Large intestine (tissue), 3 donors: ENCODE measurements around the gene ECM2. TPM values are rescaled to one million over a fixed set of nuclear protein-coding genes. Genes with fewer than 3 reads are reported as not detected.

ENCODE experiments used
- DNase-seq, 2 donors: peaks; one replicate each; pipeline versions ENCODE4 v3.0.0 to v3.0.0-alpha.2; 2013
- H3K27ac ChIP-seq: one replicate; pipeline ENCODE4 v1.5.1; 2013; ENCODE audit warnings: low read length
- H3K27me3 ChIP-seq: 2 replicates; pipeline ENCODE4 v1.6.1; 2013; ENCODE audit warnings: low read length; ENCODE audit not compliant: control insufficient read depth, insufficient read depth
- H3K36me3 ChIP-seq: 2 replicates; pipeline ENCODE4 v1.6.1; 2013; ENCODE audit warnings: low read length; ENCODE audit not compliant: control insufficient read depth, insufficient read depth
- H3K4me1 ChIP-seq: one replicate; pipeline ENCODE4 v1.6.1; 2013; ENCODE audit warnings: low read length; ENCODE audit not compliant: control insufficient read depth, insufficient read depth
- H3K4me3 ChIP-seq: one replicate; pipeline ENCODE4 v1.5.1; 2013; ENCODE audit warnings: low read length
- H3K9me3 ChIP-seq: one replicate; pipeline ENCODE4 v1.6.1; 2013; ENCODE audit warnings: mild to moderate bottlenecking, low read depth, low read length, moderate library complexity; ENCODE audit not compliant: control insufficient read depth
- WGBS: methylation state at CpG from one replicate; pipeline ENCODE4 v1.1.5; 2013; ENCODE audit warnings: low lambda C conversion rate; ENCODE audit not compliant: insufficient coverage; 5-methylcytosine and 5-hydroxymethylcytosine counted together
- polyA plus RNA-seq: library from polyadenylated mRNA; unstranded; fragments of 120-200 nt; gene quantifications from one replicate; pipeline ENCODE4 v1.2.1, GENCODE V29; 2013

Gene ECM2
- polyA plus RNA-seq, 1 donor = 9.8 TPM

DNA sequence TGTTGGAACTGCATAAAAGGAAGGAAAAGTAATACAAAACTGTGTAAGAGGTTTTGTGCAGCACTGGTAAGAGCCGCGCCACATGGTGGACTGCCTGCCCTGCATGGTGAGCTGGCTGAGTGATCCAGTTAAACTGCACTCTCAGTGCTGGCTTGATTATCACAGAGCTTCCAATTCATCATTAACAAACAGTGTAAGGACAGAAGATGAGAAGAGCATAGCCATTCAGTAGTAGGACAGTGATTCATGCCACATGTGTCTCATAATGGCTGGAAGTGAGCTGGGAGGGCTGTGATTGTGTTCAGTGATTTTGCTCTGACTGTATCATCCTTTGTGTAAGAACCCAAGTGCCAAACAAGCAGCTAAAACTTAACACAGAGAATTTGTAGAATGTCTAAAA is 67.6 kb downstream of the ECM2 start:
- no CpG with 5 or more reads among the region's 2 CpGs for WGBS
- H3K4me1 ChIP-seq = no peaks in the 10 kb centered on the region
- DNase-seq = no peak
- no peaks in the 10 kb centered on the region for H3K36me3 ChIP-seq
- no peaks in the 10 kb centered on the region for H3K9me3 ChIP-seq
- no peak overlapping the region for H3K27ac ChIP-seq
- H3K4me3 ChIP-seq = no peak overlapping the region
- H3K27me3 ChIP-seq = no peaks in the 10 kb centered on the region

- Histone ChIP-seq H3K27me3 (no peaks in the 10 kb centered on the region), H3K36me3 (no peaks in the 10 kb centered on the region), H3K27ac (no peak overlapping the region), H3K4me1 (no peaks in the 10 kb centered on the region), H3K4me3 (no peak overlapping the region), H3K9me3 (no peaks in the 10 kb centered on the region)
- no peak for DNase-seq
- 93% methylated on average over 2 of the region's 2 CpGs for WGBS
Observed at GRCh38 chr9:92467511-92467910, 68.3 kb downstream of the ECM2 start.

- Histone ChIP-seq H3K36me3 (no peaks in the 10 kb centered on the region), H3K4me3 (no peak overlapping the region), H3K9me3 (no peaks in the 10 kb centered on the region), H3K27ac (no peak overlapping the region), H3K4me1 (no peaks in the 10 kb centered on the region), H3K27me3 (no peaks in the 10 kb centered on the region)
- DNase-seq = no peak
- WGBS = no CpG with 5 or more reads among the region's 1 CpG
Observed at GRCh38 chr9:92467041-92467440, 68.7 kb downstream of the ECM2 start.

GRCh38 chr9:92463984-92464383 is 71.8 kb downstream of the ECM2 start:
- no peaks in the 10 kb centered on the region for H3K4me1 ChIP-seq
- no peaks in the 10 kb centered on the region for H3K9me3 ChIP-seq
- H3K27ac ChIP-seq = no peak overlapping the region
- no peak overlapping the region for H3K4me3 ChIP-seq
- H3K27me3 ChIP-seq = no peaks in the 10 kb centered on the region
- no peaks in the 10 kb centered on the region for H3K36me3 ChIP-seq
- DNase-seq = no peak
- 100% methylated on average over 1 of the region's 3 CpGs for WGBS

GRCh38 chr9:92463387-92463786 is 72.4 kb downstream of the ECM2 start:
- no peaks in the 10 kb centered on the region for H3K36me3 ChIP-seq

DNA sequence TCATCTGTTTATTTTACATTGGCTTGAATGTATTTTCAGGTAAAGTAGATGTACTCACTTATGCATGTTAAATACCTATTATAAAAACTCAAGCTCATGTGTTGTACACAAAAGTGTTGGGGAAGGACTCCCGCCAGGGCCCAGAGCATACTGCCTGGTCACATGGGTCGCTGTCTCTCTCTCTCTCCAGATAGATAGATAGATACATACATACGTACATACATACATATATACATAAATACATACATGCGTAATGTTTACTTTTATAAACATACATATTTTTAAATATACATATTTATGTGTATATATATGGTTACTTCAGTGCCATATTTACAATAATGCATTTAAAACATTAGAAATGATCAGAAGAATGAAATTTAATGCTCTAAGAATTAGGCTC is 78.2 kb downstream of the ECM2 start:
- Histone ChIP-seq H3K27me3 (no peaks in the 10 kb centered on the region), H3K9me3 (no peaks in the 10 kb centered on the region), H3K4me1 (no peaks in the 10 kb centered on the region), H3K27ac (no peak overlapping the region), H3K36me3 (no peaks in the 10 kb centered on the region), H3K4me3 (no peak overlapping the region)
- no CpG with 5 or more reads among the region's 4 CpGs for WGBS
- DNase-seq = no peak

More at GRCh38 chr9:92463387-92463786, 72.4 kb downstream of the ECM2 start:
- H3K4me3 ChIP-seq = no peak overlapping the region
- no peak overlapping the region for H3K27ac ChIP-seq
- no peaks in the 10 kb centered on the region for H3K27me3 ChIP-seq
- H3K4me1 ChIP-seq = no peaks in the 10 kb centered on the region
- H3K9me3 ChIP-seq = no peaks in the 10 kb centered on the region
- no peak for DNase-seq

- Histone ChIP-seq H3K27me3 (no peaks in the 10 kb centered on the region), H3K4me3 (no peak overlapping the region), H3K9me3 (no peaks in the 10 kb centered on the region), H3K27ac (no peak overlapping the region), H3K36me3 (no peaks in the 10 kb centered on the region), H3K4me1 (no peaks in the 10 kb centered on the region)
- no peak for DNase-seq
- 88% methylated on average over 1 of the region's 3 CpGs for WGBS
Observed at GRCh38 chr9:92455217-92455616, 80.6 kb downstream of the ECM2 start.

DNA sequence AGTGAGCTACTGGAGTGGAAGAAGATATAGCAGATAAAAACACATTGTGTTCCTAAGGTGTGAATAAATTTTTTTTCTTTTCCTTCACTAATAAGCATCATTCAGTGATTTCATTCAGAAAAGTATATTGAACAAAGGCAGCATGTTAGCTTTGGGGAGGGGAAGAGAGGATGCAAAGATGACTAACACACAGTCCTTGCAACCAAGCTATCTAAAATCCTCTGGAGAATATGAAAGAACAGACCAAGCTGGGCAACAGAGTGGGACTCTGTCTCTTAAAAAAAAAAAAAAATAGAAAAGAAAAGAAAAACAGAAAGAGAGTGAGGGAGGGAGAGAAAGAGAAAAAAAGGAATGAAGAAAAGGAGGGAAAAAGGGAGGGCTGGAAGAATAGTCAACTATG is 89.3 kb downstream of the ECM2 start:
- no peaks in the 10 kb centered on the region for H3K9me3 ChIP-seq
- no peak overlapping the region for H3K27ac ChIP-seq
- H3K27me3 ChIP-seq = no peaks in the 10 kb centered on the region
- H3K4me3 ChIP-seq = no peak overlapping the region
- H3K36me3 ChIP-seq = no peaks in the 10 kb centered on the region
- DNase-seq = no peak
- no peaks in the 10 kb centered on the region for H3K4me1 ChIP-seq

Other genes starting within 250 kb of the ECM2 start
- 60.5 TPM for gene IARS1, start 242.3 kb downstream of the ECM2 start, polyA plus RNA-seq
- gene NOL8, start 210.6 kb downstream of the ECM2 start, polyA plus RNA-seq = 38.8 TPM
- 2.8 TPM for gene CENPP, start 210.0 kb downstream of the ECM2 start, polyA plus RNA-seq
- gene OGN, start 131.4 kb downstream of the ECM2 start, polyA plus RNA-seq = 184 TPM
- 0.85 TPM for gene OMD, start 111.5 kb downstream of the ECM2 start, polyA plus RNA-seq
- 40.3 TPM for gene ASPN, start 53.5 kb downstream of the ECM2 start, polyA plus RNA-seq
- gene IPPK, start 134.1 kb upstream of the ECM2 start, polyA plus RNA-seq = 7.9 TPM
- 11.8 TPM for gene BICD2, start 228.8 kb upstream of the ECM2 start, polyA plus RNA-seq